Measurements from ENCODE around the gene COPS9.

DNA sequence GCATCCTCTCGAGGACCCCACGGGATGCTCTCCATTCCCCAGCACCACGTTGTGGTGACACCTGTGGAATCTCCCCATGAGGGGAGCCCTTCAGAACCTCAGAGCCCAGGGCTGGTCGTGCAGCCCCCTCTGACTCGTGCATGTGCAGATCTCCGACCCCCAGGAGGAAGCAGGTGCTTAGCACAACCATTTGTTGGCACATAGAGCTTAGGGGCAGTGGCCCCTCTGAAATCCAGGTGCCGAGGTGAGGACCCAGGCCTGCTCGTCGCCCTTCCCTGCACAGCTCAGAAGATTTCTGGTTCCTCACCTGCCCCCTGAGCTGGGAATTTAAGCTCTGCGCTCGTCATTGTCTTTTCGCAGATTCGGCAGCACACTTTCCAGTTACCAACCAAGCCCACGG is 5.6 kb upstream of the COPS9 start:
- no peak for TF ChIP-seq ZNF274 (IDR thresholded peaks at IDR 0.05; ENCODE audit: low read depth, low read length)
- no peak for TF ChIP-seq SUZ12 (IDR thresholded peaks at IDR 0.05; ENCODE audit: extremely low read depth, insufficient read depth, insufficient read length)
- TF ChIP-seq YY1 (IDR thresholded peaks at IDR 0.05; ENCODE audit: insufficient read depth, insufficient read length): no peak

All from NT2/D1 (cell line).